PC-3 (cell line): ENCODE results near the gene VARS2. TPM values are rescaled to one million over a fixed set of nuclear protein-coding genes. Genes with fewer than 3 reads are reported as not detected.
A peak's percentile ranks its signal among the peaks of the same experiment; 100 is the strongest.

Experiments
- ATAC-seq: fragments of 200-7000 bp; cut with Tn5 transposase; 2 replicates; pipeline ENCODE4 v1.9.1; 2020; ENCODE audit warnings: mild to moderate bottlenecking, moderate library complexity
- BruUV-seq: library from RNA; stranded (reverse); fragments of 400-500 nt; replicated peaks from 2 replicates; lab custom pipeline; 2021; lab: Mats Ljungman, UMichigan
- CTCF ChIA-PET: fragments of 300-600 bp; sonication (Branson Sonifier 250); formaldehyde crosslinking; loops from one replicate; lab custom pipeline; 2022; ENCODE audit warnings: antibody characterized with exemption; lab: Charles Lee
- POLR2A ChIA-PET: fragments of 300-600 bp; sonication (Branson Sonifier 250); formaldehyde crosslinking; loops from one replicate; lab custom pipeline; 2022; ENCODE audit warnings: antibody characterized with exemption; ENCODE audit not compliant: unreplicated experiment; lab: Charles Lee
- DNase-seq: peaks from one replicate; pipeline ENCODE4 v3.0.0-alpha.2; 2015
- H2AFZ ChIP-seq: fragments of 300-600 bp; sonication (generic); 2 replicates; pipeline ENCODE4 v1.6.0; 2016; ENCODE audit warnings: antibody characterized with exemption, low read length
- H3F3A ChIP-seq: fragments of 300-600 bp; sonication (generic); one replicate; pipeline ENCODE4 v1.6.0; 2017; ENCODE audit warnings: antibody characterized with exemption, low read length, control low read depth, mild to moderate bottlenecking; ENCODE audit not compliant: unreplicated experiment
- H3K27ac ChIP-seq: fragments of 300-600 bp; sonication (generic); 2 replicates; pipeline ENCODE4 v1.5.1; 2016; ENCODE audit warnings: mild to moderate bottlenecking, low read length
- H3K27me3 ChIP-seq: fragments of 300-600 bp; sonication (generic); 2 replicates; pipeline ENCODE4 v1.6.1; 2016; ENCODE audit warnings: low read length, mixed read lengths
- H3K36me3 ChIP-seq: fragments of 300-600 bp; sonication (generic); 2 replicates; pipeline ENCODE4 v1.6.1; 2016; ENCODE audit warnings: low read depth, mixed run types, low read length, mixed read lengths
- H3K4me1 ChIP-seq: fragments of 300-600 bp; sonication (generic); 2 replicates; pipeline ENCODE4 v1.5.1; 2016; ENCODE audit warnings: low read length; ENCODE audit not compliant: insufficient read depth
- H3K4me2 ChIP-seq: fragments of 300-600 bp; sonication (generic); 2 replicates; pipeline ENCODE4 v1.6.0; 2016; ENCODE audit warnings: low read length
- H3K4me3 ChIP-seq: fragments of 300-600 bp; sonication (generic); 2 replicates; pipeline ENCODE4 v1.5.1; 2016; ENCODE audit warnings: mild to moderate bottlenecking, low read length, mixed read lengths
- H3K79me2 ChIP-seq: fragments of 300-600 bp; sonication (generic); 2 replicates; pipeline ENCODE4 v1.6.1; 2017; ENCODE audit warnings: low read length, mixed read lengths
- H3K9ac ChIP-seq: fragments of 300-600 bp; sonication (generic); 2 replicates; pipeline ENCODE4 v1.6.0; 2016; ENCODE audit warnings: mild to moderate bottlenecking, low read length
- H3K9me2 ChIP-seq: fragments of 300-600 bp; sonication (generic); replicated peaks from 2 replicates; pipeline ENCODE4 v1.6.1; 2016; ENCODE audit warnings: mixed run types, low read length, mixed read lengths
- H3K9me3 ChIP-seq: fragments of 300-600 bp; sonication (generic); 2 replicates; pipeline ENCODE4 v1.6.1; 2016; ENCODE audit warnings: low read length, mixed read lengths
- H4K20me1 ChIP-seq: fragments of 300-600 bp; sonication (generic); 2 replicates; pipeline ENCODE4 v1.6.1; 2016; ENCODE audit warnings: low read length, mixed read lengths
- EZH2 ChIP-seq: fragments of 300-600 bp; sonication (generic); IDR thresholded peaks from one replicate; pipeline ENCODE4 v1.6.1; 2017; ENCODE audit warnings: antibody characterized with exemption, mild to moderate bottlenecking, low read length; ENCODE audit not compliant: unreplicated experiment
- EZH2phosphoT487 ChIP-seq: fragments of 300-600 bp; sonication (generic); IDR thresholded peaks from 2 replicates; pipeline ENCODE4 v1.6.1; 2018; ENCODE audit warnings: mild to moderate bottlenecking, antibody characterized with exemption, low read length, borderline replicate concordance
- intact Hi-C: fragments of 100-400 bp; cut with micrococcal nuclease; formaldehyde crosslinking; loops from 2 replicates; pipeline ENCODE4 v1.9.0; 2023
- total RNA-seq: library from RNA; depleted of rRNA; stranded (reverse); fragments of >200 nt; gene quantifications from 2 replicates; pipeline ENCODE4 v1.2.3, GENCODE V29; 2014
- TF ChIP-seq, protein P1 (sequence below): fragments of 300-600 bp; sonication (generic); conservative IDR thresholded peaks from 2 replicates; pipeline ENCODE4 v1.5.1; 2017; ENCODE audit warnings: antibody characterized with exemption, low read depth, mild to moderate bottlenecking, low read length

The VARS2 gene
- total RNA-seq, 1 experiment from 2014 or later: 66.5 TPM

DNA sequence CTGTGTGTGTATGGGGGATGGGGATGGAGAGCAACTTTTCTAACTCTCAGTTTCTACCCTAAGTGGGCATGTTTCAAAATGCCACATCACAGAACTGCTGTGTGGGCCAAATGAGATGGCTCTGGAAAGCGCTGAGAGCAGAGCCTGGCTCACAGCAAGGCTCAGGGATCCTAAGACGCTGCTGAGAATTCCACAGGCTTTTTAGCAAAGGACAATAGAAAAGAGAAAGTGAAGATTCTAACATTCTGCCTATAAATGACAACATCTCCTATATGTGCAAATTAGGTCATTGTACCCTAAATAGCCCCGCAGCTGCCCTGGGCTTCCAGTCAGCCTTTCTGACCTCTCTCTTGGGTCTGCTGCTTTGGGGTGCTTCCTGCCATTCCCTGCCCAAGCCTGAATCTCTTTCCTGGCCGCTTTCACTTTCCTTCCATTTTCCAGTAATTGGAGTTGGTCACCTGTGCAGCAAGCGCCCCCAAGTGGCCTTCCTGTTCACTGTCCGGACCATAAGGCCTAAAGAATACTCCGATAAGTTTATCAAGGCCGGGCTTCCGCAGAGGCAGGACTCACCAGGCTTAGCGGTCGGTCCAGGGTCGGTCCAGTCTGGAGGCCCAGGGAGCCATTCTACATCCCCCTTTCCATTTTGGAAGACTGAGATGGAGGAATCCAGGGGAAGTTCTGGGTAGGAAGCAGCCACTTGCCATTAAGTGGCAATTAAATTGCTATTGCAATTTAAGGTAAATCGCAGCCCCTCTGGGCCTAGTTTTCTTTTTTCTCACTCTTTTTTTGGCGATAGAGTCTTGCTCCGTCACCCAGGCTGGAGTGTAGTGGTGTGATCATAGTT, 36.4 kb upstream of the VARS2 start:
- Histone ChIP-seq H3K27ac (peak overlapping the region; percentile 63), H2AFZ (peak overlapping the region; percentile 70), H3K4me2 (peak overlapping the region; percentile 83), H4K20me1 (no peaks in the 10 kb centered on the region), H3K4me1 (peaks cover 32% of the 10 kb centered on the region), H3K9ac (peak overlapping the region; percentile 73), H3K27me3 (no peaks in the 10 kb centered on the region), H3K79me2 (no peaks in the 10 kb centered on the region), H3K9me2 (no peaks in the 10 kb centered on the region), H3K4me3 (peak overlapping the region; percentile 59), H3K9me3 (no peaks in the 10 kb centered on the region), H3K36me3 (no peaks in the 10 kb centered on the region), H3F3A (no peaks in the 10 kb centered on the region)
- ChIA-PET POLR2A (no interaction called here), CTCF (interaction anchor here (0.5 to 1.5 kb wide), 2 partner anchors 49 to 210 kb away, joined by 3 to 6 read pairs; no protein-coding TSS in a partner anchor)
- BruUV-seq: no TSS peak
- peak; percentile 89 for ATAC-seq
- peak; percentile 94 for DNase-seq
- TF ChIP-seq, protein P1, sequence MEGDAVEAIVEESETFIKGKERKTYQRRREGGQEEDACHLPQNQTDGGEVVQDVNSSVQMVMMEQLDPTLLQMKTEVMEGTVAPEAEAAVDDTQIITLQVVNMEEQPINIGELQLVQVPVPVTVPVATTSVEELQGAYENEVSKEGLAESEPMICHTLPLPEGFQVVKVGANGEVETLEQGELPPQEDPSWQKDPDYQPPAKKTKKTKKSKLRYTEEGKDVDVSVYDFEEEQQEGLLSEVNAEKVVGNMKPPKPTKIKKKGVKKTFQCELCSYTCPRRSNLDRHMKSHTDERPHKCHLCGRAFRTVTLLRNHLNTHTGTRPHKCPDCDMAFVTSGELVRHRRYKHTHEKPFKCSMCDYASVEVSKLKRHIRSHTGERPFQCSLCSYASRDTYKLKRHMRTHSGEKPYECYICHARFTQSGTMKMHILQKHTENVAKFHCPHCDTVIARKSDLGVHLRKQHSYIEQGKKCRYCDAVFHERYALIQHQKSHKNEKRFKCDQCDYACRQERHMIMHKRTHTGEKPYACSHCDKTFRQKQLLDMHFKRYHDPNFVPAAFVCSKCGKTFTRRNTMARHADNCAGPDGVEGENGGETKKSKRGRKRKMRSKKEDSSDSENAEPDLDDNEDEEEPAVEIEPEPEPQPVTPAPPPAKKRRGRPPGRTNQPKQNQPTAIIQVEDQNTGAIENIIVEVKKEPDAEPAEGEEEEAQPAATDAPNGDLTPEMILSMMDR: peak; percentile 96
- TF ChIP-seq EZH2phosphoT487: no peak
- intact Hi-C loops: loop anchor here (1.0 to 5.0 kb wide), 5 partner anchors 49 to 205 kb away; partner anchors contain the start of genes DHX16, FLOT1 and IER3

DNA sequence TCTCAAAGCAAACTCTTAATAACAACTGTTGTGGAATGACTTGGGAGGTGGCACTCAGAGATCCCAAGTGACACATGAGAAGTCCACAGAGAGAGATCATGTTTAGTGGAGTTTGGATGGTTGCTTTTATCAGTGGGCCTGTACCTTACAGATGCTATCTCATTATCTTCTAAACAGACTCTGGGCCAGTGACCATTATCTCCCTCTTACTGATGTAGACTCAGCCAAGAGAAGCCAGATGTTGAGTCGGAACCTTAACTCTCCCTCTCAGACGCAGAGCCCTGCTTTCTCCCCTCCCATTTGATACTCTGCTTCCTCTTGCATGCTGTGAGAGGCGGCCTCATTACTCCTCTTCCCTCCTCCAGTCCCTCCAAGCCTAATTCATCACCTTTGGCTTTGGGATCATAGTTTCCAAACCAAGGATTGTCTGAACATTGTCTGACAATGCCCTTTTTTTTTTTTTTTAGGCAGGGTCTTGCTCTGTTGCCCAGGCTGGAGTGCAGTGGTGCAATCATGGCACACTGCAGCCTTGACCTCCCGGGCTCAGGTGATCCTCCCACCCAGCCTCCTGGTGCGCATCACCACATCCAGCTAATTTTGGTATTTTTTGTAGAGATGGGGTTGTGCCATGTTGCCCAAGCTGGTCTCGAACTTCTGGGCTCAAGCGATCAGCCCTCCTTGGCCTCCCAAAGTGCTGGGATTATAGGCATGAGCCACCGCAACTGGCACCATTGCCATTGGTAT, 34.2 kb upstream of the VARS2 start:
- no peaks in the 10 kb centered on the region for H3K9me2 ChIP-seq
- ChIA-PET POLR2A (no interaction called here), CTCF (no interaction called here)
- no peak overlapping the region for H2AFZ ChIP-seq
- ATAC-seq (no peak), DNase-seq (no peak)
- no peak overlapping the region for H3K27ac ChIP-seq
- peaks cover 17% of the 10 kb centered on the region for H3K79me2 ChIP-seq
- TF ChIP-seq EZH2: no peak
- TF ChIP-seq, protein P1: no peak
- no peak for TF ChIP-seq EZH2phosphoT487
- intact Hi-C loops: loop anchor here (5.0 kb wide), 2 partner anchors 138 to 208 kb away; partner anchors contain the start of genes DHX16, FLOT1 and IER3
- BruUV-seq: no TSS peak
- peaks cover 44% of the 10 kb centered on the region for H3K4me1 ChIP-seq
- no peak overlapping the region for H3K9ac ChIP-seq
- H4K20me1 ChIP-seq: no peaks in the 10 kb centered on the region
- no peak overlapping the region for H3K4me2 ChIP-seq
- no peaks in the 10 kb centered on the region for H3K36me3 ChIP-seq
- H3K27me3 ChIP-seq: no peaks in the 10 kb centered on the region
- H3F3A ChIP-seq: no peaks in the 10 kb centered on the region
- H3K4me3 ChIP-seq: no peak overlapping the region
- no peaks in the 10 kb centered on the region for H3K9me3 ChIP-seq
